Endodermal cell (in vitro differentiated cells): ENCODE measurements around the gene CRACDL. TPM values are rescaled to one million over a fixed set of nuclear protein-coding genes. Genes with fewer than 3 reads are reported as not detected.

Experiments
- DNase-seq: peaks from one replicate; pipeline ENCODE4 v3.0.0-alpha.2; 2017
- H3K27ac ChIP-seq: 2 replicates; pipeline ENCODE4 v1.5.1; 2013; ENCODE audit warnings: mild to moderate bottlenecking, low read depth, low read length, moderate library complexity
- H3K27me3 ChIP-seq: 2 replicates; pipeline ENCODE4 v1.6.1; 2013; ENCODE audit warnings: mild to moderate bottlenecking, low read length, moderate library complexity; ENCODE audit not compliant: insufficient read depth, control insufficient read depth, poor library complexity, severe bottlenecking
- H3K36me3 ChIP-seq: 2 replicates; pipeline ENCODE4 v1.7.0; 2013; ENCODE audit warnings: mild to moderate bottlenecking, low read length, moderate library complexity; ENCODE audit not compliant: control insufficient read depth, insufficient read depth
- H3K4me1 ChIP-seq: one replicate; pipeline ENCODE4 v1.7.0; 2013; ENCODE audit warnings: low read length; ENCODE audit not compliant: control insufficient read depth, insufficient read depth
- H3K4me3 ChIP-seq: 2 replicates; pipeline ENCODE4 v1.5.1; 2013; ENCODE audit warnings: mild to moderate bottlenecking, low read length, moderate library complexity
- H3K9ac ChIP-seq: 2 replicates; pipeline ENCODE4 v1.6.1; 2013; ENCODE audit warnings: mild to moderate bottlenecking, low read length, moderate library complexity; ENCODE audit not compliant: poor library complexity, severe bottlenecking; ENCODE audit errors: extremely low read depth
- H3K9me3 ChIP-seq: 2 replicates; pipeline ENCODE4 v1.6.1; 2013; ENCODE audit warnings: mild to moderate bottlenecking, low read length, moderate library complexity; ENCODE audit not compliant: control insufficient read depth
- H3K27ac Mint-ChIP-seq: 2 replicates; pipeline ENCODE4 v1.8.0; 2020; ENCODE audit warnings: mixed read lengths
- H3K27me3 Mint-ChIP-seq: 2 replicates; pipeline ENCODE4 v1.8.0; 2021; ENCODE audit warnings: mild to moderate bottlenecking, mixed read lengths; ENCODE audit not compliant: insufficient read depth
- H3K36me3 Mint-ChIP-seq: 2 replicates; pipeline ENCODE4 v1.8.0; 2020; ENCODE audit warnings: low read depth, mixed read lengths
- H3K4me1 Mint-ChIP-seq: 2 replicates; pipeline ENCODE4 v1.8.0; 2020; ENCODE audit warnings: mixed read lengths
- H3K4me3 Mint-ChIP-seq: 2 replicates; pipeline ENCODE4 v1.8.0; 2020; ENCODE audit warnings: mild to moderate bottlenecking, moderate library complexity, mixed read lengths
- H3K9me3 Mint-ChIP-seq: 2 replicates; pipeline ENCODE4 v1.8.0; 2020; ENCODE audit warnings: mild to moderate bottlenecking, mixed read lengths
- WGBS, 2 experiments: methylation state at CpG; one replicate each; pipeline versions ENCODE4 v1.1.5 to v1.1.7; 2013; ENCODE audit warnings: missing lambda C conversion rate in 2 of 2, mixed read lengths in 1 of 2; ENCODE audit not compliant: insufficient coverage in 1 of 2, insufficient read length in 1 of 2; 5-methylcytosine and 5-hydroxymethylcytosine counted together
- total RNA-seq, 2 donors: library from RNA; stranded (reverse); fragmentation: NEBNext Ultra II Directional in 1 of 2; extraction: Animal tissue kit (Norgen Biotek cat#: 25700) in 1 of 2; gene quantifications; 2 replicates in 1 of 2; 3 replicates in 1 of 2; pipeline ENCODE4 v1.2.1, GENCODE V29; 2021
- TF ChIP-seq, protein P1 (sequence below): fragments of 200-600 bp; sonication (generic); conservative IDR thresholded peaks from 2 replicates; pipeline ENCODE4 v1.5.0; 2021; ENCODE audit warnings: antibody characterized with exemption, mild to moderate bottlenecking

CRACDL gene
- total RNA-seq, 2 donors from 2014 or later, result 0.26 to 0.31 TPM

DNA sequence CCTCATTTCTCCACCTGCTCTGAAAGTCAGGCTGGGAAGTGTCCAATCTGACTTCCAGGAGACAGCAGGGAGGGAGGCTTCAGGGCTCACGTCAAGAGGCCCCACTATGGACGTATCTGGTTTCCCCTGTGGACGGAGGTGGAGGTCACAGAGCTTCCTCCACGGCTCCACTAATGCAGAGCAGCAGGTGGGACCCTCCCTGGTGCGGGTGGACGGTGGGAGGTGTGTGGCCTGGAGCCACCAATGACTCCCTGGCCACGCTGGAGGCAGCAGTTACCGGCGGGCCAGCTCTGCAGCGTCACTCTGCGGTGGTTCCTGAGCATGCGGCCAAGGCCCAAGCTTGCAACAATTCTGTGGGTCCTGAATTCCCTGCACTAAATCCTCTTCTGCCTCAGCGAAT, 9.0 kb downstream of the CRACDL start:
- H3K4me1 ChIP-seq, result no peaks in the 10 kb centered on the region
- no peaks in the 10 kb centered on the region for H3K9me3 ChIP-seq
- no peak overlapping the region for H3K4me3 Mint-ChIP-seq
- 90 to 93% methylated on average over 10 to 13 of the region's 13 CpGs for WGBS, 2 experiments
- H3K27me3 Mint-ChIP-seq, result peaks cover 6% of the 10 kb centered on the region
- no peaks in the 10 kb centered on the region for H3K27me3 ChIP-seq
- H3K4me3 ChIP-seq, result no peak overlapping the region
- H3K36me3 Mint-ChIP-seq, result no peaks in the 10 kb centered on the region
- no peak for DNase-seq
- H3K9ac ChIP-seq, result no peak overlapping the region
- TF ChIP-seq, protein P1, sequence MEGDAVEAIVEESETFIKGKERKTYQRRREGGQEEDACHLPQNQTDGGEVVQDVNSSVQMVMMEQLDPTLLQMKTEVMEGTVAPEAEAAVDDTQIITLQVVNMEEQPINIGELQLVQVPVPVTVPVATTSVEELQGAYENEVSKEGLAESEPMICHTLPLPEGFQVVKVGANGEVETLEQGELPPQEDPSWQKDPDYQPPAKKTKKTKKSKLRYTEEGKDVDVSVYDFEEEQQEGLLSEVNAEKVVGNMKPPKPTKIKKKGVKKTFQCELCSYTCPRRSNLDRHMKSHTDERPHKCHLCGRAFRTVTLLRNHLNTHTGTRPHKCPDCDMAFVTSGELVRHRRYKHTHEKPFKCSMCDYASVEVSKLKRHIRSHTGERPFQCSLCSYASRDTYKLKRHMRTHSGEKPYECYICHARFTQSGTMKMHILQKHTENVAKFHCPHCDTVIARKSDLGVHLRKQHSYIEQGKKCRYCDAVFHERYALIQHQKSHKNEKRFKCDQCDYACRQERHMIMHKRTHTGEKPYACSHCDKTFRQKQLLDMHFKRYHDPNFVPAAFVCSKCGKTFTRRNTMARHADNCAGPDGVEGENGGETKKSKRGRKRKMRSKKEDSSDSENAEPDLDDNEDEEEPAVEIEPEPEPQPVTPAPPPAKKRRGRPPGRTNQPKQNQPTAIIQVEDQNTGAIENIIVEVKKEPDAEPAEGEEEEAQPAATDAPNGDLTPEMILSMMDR, result no peak
- no peak overlapping the region for H3K27ac Mint-ChIP-seq
- H3K36me3 ChIP-seq, result no peaks in the 10 kb centered on the region
- H3K9me3 Mint-ChIP-seq, result no peaks in the 10 kb centered on the region
- no peak overlapping the region for H3K27ac ChIP-seq
- no peaks in the 10 kb centered on the region for H3K4me1 Mint-ChIP-seq

DNA sequence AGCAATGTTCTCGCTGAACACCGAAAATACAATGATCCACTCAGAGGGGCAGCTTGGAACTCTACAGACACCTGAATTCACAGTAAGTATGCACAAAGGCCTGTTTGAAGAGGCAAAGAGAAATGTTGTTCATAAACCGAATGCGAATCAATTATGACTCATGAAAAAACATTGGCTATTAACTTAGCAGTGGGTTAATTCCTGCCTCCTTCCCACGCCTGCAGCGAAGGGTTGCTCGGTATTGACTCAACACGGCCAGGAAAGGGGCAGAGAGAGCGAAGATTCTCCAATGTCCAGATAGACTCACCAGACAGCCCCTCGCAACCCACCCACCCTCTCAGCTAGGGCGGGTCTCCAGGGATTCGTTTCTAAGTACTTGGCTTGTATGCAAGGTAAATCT, 9.4 kb downstream of the CRACDL start:
- no peak for DNase-seq
- H3K9me3 ChIP-seq, result no peaks in the 10 kb centered on the region
- H3K36me3 ChIP-seq, result no peaks in the 10 kb centered on the region
- Mint-ChIP-seq H3K27ac (no peak overlapping the region), H3K9me3 (no peaks in the 10 kb centered on the region), H3K27me3 (peaks cover 5% of the 10 kb centered on the region), H3K36me3 (no peaks in the 10 kb centered on the region), H3K4me1 (no peaks in the 10 kb centered on the region), H3K4me3 (no peak overlapping the region)
- TF ChIP-seq, protein P1, result no peak
- no peak overlapping the region for H3K9ac ChIP-seq
- H3K4me3 ChIP-seq, result no peak overlapping the region
- H3K27ac ChIP-seq, result no peak overlapping the region
- no peaks in the 10 kb centered on the region for H3K4me1 ChIP-seq
- 92 to 93% methylated on average over 9 to 12 of the region's 12 CpGs for WGBS, 2 experiments
- no peaks in the 10 kb centered on the region for H3K27me3 ChIP-seq

DNA sequence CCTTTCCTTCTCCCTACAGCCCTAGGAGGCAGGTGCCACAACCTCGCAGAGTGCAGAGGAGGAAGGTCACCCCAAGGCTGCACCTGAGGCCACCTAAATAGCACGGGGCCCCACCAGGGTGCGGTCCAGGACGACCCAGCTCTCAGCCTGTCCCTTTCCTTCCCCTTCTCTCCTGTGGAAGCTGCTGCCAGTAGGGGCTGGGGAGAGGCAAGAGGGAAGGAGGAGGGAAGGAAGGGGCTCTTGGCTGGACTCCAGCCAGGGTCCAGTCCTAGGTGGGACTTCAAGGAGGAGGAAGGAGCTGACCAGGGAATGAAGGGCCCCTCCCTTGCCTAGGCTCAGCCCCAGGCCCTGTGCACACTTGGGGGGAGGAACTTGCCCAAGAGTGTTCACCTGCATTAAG, 11.1 kb downstream of the CRACDL start:
- Mint-ChIP-seq H3K9me3 (no peaks in the 10 kb centered on the region), H3K4me3 (no peak overlapping the region), H3K36me3 (no peaks in the 10 kb centered on the region), H3K4me1 (no peaks in the 10 kb centered on the region), H3K27me3 (peaks cover 4% of the 10 kb centered on the region), H3K27ac (no peak overlapping the region)
- TF ChIP-seq, protein P1, result no peak
- H3K27me3 ChIP-seq, result no peaks in the 10 kb centered on the region
- H3K9me3 ChIP-seq, result no peaks in the 10 kb centered on the region
- H3K4me3 ChIP-seq, result no peak overlapping the region
- no peaks in the 10 kb centered on the region for H3K4me1 ChIP-seq
- H3K27ac ChIP-seq, result no peak overlapping the region
- H3K36me3 ChIP-seq, result no peaks in the 10 kb centered on the region
- WGBS, 2 experiments, result 74% methylated on average over 4 of the region's 4 CpGs; no CpG with 5 or more reads in 1 of the 2 experiments
- peak; percentile 23 for DNase-seq
- no peak overlapping the region for H3K9ac ChIP-seq
